COLO668 (cell line): ENCODE results near the gene PRPF8.
A peak's percentile ranks its signal among the peaks of the same experiment; 100 is the strongest.

Experiments
- DNase-seq: peaks from one replicate; lab custom pipeline; 2025; ENCODE audit not compliant: unreplicated experiment; lab: John Stamatoyannopoulos, UW

The PRPF8 gene

GRCh38 chr17:1646199-1646875 lies 38.3 kb downstream of the PRPF8 start:
- DNase-seq: no peak

- no peak for DNase-seq
These were observed 39.2 kb downstream of the PRPF8 start, which contains the start of gene SCARF1 for GRCh38 chr17:1645207-1646171. Gene SCARF1, minus strand, starts transcription at chr17:1645732. Its CDS starts 35 bp downstream, at chr17:1645697.

- DNase-seq: no peak
These were observed 40.0 kb downstream of the PRPF8 start for GRCh38 chr17:1644493-1645206.

- no peak for DNase-seq
These were observed 40.6 kb downstream of the PRPF8 start for GRCh38 chr17:1643999-1644492.

GRCh38 chr17:1643293-1643998 lies 41.2 kb downstream of the PRPF8 start:
- DNase-seq: peak; percentile 86

- no peak for DNase-seq
These were observed 43.6 kb downstream of the PRPF8 start for GRCh38 chr17:1641065-1641403.

GRCh38 chr17:1640329-1641064 lies 44.2 kb downstream of the PRPF8 start:
- DNase-seq: peak; percentile 4

- no peak for DNase-seq
These were observed 45.0 kb downstream of the PRPF8 start for GRCh38 chr17:1639549-1640180.

- no peak for DNase-seq
These were observed 45.9 kb downstream of the PRPF8 start for GRCh38 chr17:1638624-1639300.

- no peak for DNase-seq
These were observed 46.5 kb downstream of the PRPF8 start for GRCh38 chr17:1638171-1638590.

GRCh38 chr17:1636732-1637285 lies 47.9 kb downstream of the PRPF8 start:
- no peak for DNase-seq

GRCh38 chr17:1635675-1636465 lies 48.8 kb downstream of the PRPF8 start:
- no peak for DNase-seq

GRCh38 chr17:1634841-1635650 lies 49.6 kb downstream of the PRPF8 start:
- DNase-seq: no peak

GRCh38 chr17:1630662-1631061 lies 54.0 kb downstream of the PRPF8 start:
- no peak for DNase-seq

GRCh38 chr17:1629504-1630310 lies 55.0 kb downstream of the PRPF8 start:
- DNase-seq: peak; percentile 36

- peak; percentile 92 for DNase-seq
These were observed 55.7 kb downstream of the PRPF8 start for GRCh38 chr17:1628856-1629503.
